ENCODE results near the gene DHX9. TPM values are rescaled to one million over a fixed set of nuclear protein-coding genes. Genes with fewer than 3 reads are reported as not detected.

DHX9 gene
- total RNA-seq, 2 experiments from 2014 or later = 212 to 215 TPM

GRCh38 chr1:182905321-182905720 lies 66.2 kb downstream of the DHX9 start:
- Mint-ChIP-seq H3K27me3 (no peaks in the 10 kb centered on the region), H3K27ac (no peak overlapping the region), H3K4me1 (ENCODE audit: low read depth) (no peaks in the 10 kb centered on the region), H3K9me3 (no peaks in the 10 kb centered on the region), H3K4me3 (no peak overlapping the region), H3K36me3 (no peaks in the 10 kb centered on the region)
- intact Hi-C loops (cut with micrococcal nuclease) = no loop called here
- DNase-seq = no peak
- ChIA-PET POLR2A (no interaction called here), CTCF (interaction anchor here (1.4 kb wide), 1 partner anchor 123 kb away, joined by 3 read pairs; no protein-coding TSS in a partner anchor)

- Mint-ChIP-seq H3K27ac (no peak overlapping the region), H3K9me3 (peaks cover 4% of the 10 kb centered on the region), H3K27me3 (peaks cover 2% of the 10 kb centered on the region), H3K4me3 (no peak overlapping the region), H3K36me3 (no peaks in the 10 kb centered on the region), H3K4me1 (ENCODE audit: low read depth) (no peaks in the 10 kb centered on the region)
- ChIA-PET CTCF (no interaction called here), POLR2A (no interaction called here)
- intact Hi-C loops (cut with micrococcal nuclease) = no loop called here
- no peak for DNase-seq
Observed at GRCh38 chr1:182909578-182909977, 70.4 kb downstream of the DHX9 start.

GRCh38 chr1:182910143-182910542 lies 71.0 kb downstream of the DHX9 start:
- peaks cover 2% of the 10 kb centered on the region for H3K27me3 Mint-ChIP-seq
- CTCF ChIA-PET = no interaction called here

GRCh38 chr1:182913401-182913800 lies 74.3 kb downstream of the DHX9 start:
- intact Hi-C loops (cut with micrococcal nuclease) = no loop called here
- Mint-ChIP-seq H3K4me1 (ENCODE audit: low read depth) (no peaks in the 10 kb centered on the region), H3K27ac (no peak overlapping the region), H3K4me3 (no peak overlapping the region), H3K36me3 (no peaks in the 10 kb centered on the region), H3K9me3 (peaks cover 4% of the 10 kb centered on the region), H3K27me3 (peaks cover 12% of the 10 kb centered on the region)
- ChIA-PET CTCF (no interaction called here), POLR2A (no interaction called here)
- no peak for DNase-seq

More at GRCh38 chr1:182910143-182910542, 71.0 kb downstream of the DHX9 start:
- no peaks in the 10 kb centered on the region for H3K36me3 Mint-ChIP-seq
- no peak overlapping the region for H3K27ac Mint-ChIP-seq
- no peak overlapping the region for H3K4me3 Mint-ChIP-seq
- H3K9me3 Mint-ChIP-seq = peaks cover 4% of the 10 kb centered on the region
- no peak for DNase-seq
- no peaks in the 10 kb centered on the region for H3K4me1 Mint-ChIP-seq (ENCODE audit: low read depth)
- intact Hi-C loops (cut with micrococcal nuclease) = no loop called here
- POLR2A ChIA-PET = no interaction called here

- Mint-ChIP-seq H3K9me3 (peaks cover 4% of the 10 kb centered on the region), H3K4me3 (no peak overlapping the region), H3K27ac (no peak overlapping the region), H3K36me3 (no peaks in the 10 kb centered on the region), H3K27me3 (peaks cover 20% of the 10 kb centered on the region), H3K4me1 (ENCODE audit: low read depth) (no peaks in the 10 kb centered on the region)
- ChIA-PET POLR2A (no interaction called here), CTCF (no interaction called here)
- DNase-seq = no peak
- intact Hi-C loops (cut with micrococcal nuclease) = no loop called here
Observed at GRCh38 chr1:182917378-182917777, 78.2 kb downstream of the DHX9 start.

GRCh38 chr1:182925661-182926060 lies 86.5 kb downstream of the DHX9 start:
- Mint-ChIP-seq H3K27me3 (peaks cover 9% of the 10 kb centered on the region), H3K4me1 (ENCODE audit: low read depth) (no peaks in the 10 kb centered on the region), H3K36me3 (no peaks in the 10 kb centered on the region), H3K9me3 (no peaks in the 10 kb centered on the region), H3K4me3 (no peak overlapping the region), H3K27ac (no peak overlapping the region)
- DNase-seq = no peak
- ChIA-PET CTCF (no interaction called here), POLR2A (no interaction called here)
- intact Hi-C loops (cut with micrococcal nuclease) = no loop called here

GRCh38 chr1:182927693-182928433 lies 88.7 kb downstream of the DHX9 start:
- no peak for DNase-seq
- H3K4me3 Mint-ChIP-seq = no peak overlapping the region
- peaks cover 5% of the 10 kb centered on the region for H3K27me3 Mint-ChIP-seq
- no peaks in the 10 kb centered on the region for H3K9me3 Mint-ChIP-seq
- intact Hi-C loops (cut with micrococcal nuclease) = no loop called here
- ChIA-PET CTCF (interaction anchor here (0.7 kb wide), 2 partner anchors 35 to 543 kb away, joined by 3 read pairs; no protein-coding TSS in a partner anchor), POLR2A (no interaction called here)
- no peak overlapping the region for H3K27ac Mint-ChIP-seq
- no peaks in the 10 kb centered on the region for H3K36me3 Mint-ChIP-seq
- H3K4me1 Mint-ChIP-seq (ENCODE audit: low read depth) = no peaks in the 10 kb centered on the region

- ChIA-PET CTCF (no interaction called here), POLR2A (no interaction called here)
- Mint-ChIP-seq H3K27me3 (peaks cover 3% of the 10 kb centered on the region), H3K4me3 (no peak overlapping the region), H3K4me1 (ENCODE audit: low read depth) (no peaks in the 10 kb centered on the region), H3K9me3 (peaks cover 4% of the 10 kb centered on the region), H3K27ac (no peak overlapping the region), H3K36me3 (no peaks in the 10 kb centered on the region)
- intact Hi-C loops (cut with micrococcal nuclease) = no loop called here
- DNase-seq = no peak
Observed at GRCh38 chr1:182930985-182931384, 91.8 kb downstream of the DHX9 start.

- CTCF ChIA-PET = no interaction called here
Observed at GRCh38 chr1:182935716-182936115, 96.6 kb downstream of the DHX9 start.

More at GRCh38 chr1:182935716-182936115, 96.6 kb downstream of the DHX9 start:
- peaks cover 4% of the 10 kb centered on the region for H3K9me3 Mint-ChIP-seq
- H3K27ac Mint-ChIP-seq = no peak overlapping the region
- H3K4me3 Mint-ChIP-seq = no peak overlapping the region
- no peaks in the 10 kb centered on the region for H3K36me3 Mint-ChIP-seq
- no peaks in the 10 kb centered on the region for H3K4me1 Mint-ChIP-seq (ENCODE audit: low read depth)
- peaks cover 12% of the 10 kb centered on the region for H3K27me3 Mint-ChIP-seq
- intact Hi-C loops (cut with micrococcal nuclease) = no loop called here
- POLR2A ChIA-PET = no interaction called here
- no peak for DNase-seq

Other genes with a start within 250 kb of the DHX9 start
- 10 to 100 TPM; 49.8 to 51.9 TPM for gene RGS16, start 235.0 kb upstream of the DHX9 start, total RNA-seq
- under 1 TPM in 1 of 2 experiments, not detected in 1; 0.05 TPM for gene RGS8, start 154.8 kb upstream of the DHX9 start, total RNA-seq
- 1 to 10 TPM; 3.8 to 7.8 TPM for gene NPL, start 49.6 kb upstream of the DHX9 start, total RNA-seq
- gene SHCBP1L, start 113.8 kb downstream of the DHX9 start, total RNA-seq = not detected
- gene LAMC1, start 184.1 kb downstream of the DHX9 start, total RNA-seq = under 1 TPM; 0.19 to 0.22 TPM

All from activated CD4-positive, alpha-beta memory T cell treated with anti-CD3 and anti-CD28 coated beads for 36 hours (primary cell).